HG03442 (cell line): ENCODE results near the gene ARFGEF3.
"Not testable (repeated sequence)": the region's sequence is repeated elsewhere in the genome, so short reads cannot be mapped to it uniquely, and the experiment has no call there.

Experiments used
- ATAC-seq: cut with Tn5 transposase; IDR thresholded peaks from one replicate; pipeline ENCODE4 v1.9.1; 2021; ENCODE audit warnings: mild to moderate bottlenecking, moderate library complexity; ENCODE audit not compliant: unreplicated experiment

The ARFGEF3 gene

DNA sequence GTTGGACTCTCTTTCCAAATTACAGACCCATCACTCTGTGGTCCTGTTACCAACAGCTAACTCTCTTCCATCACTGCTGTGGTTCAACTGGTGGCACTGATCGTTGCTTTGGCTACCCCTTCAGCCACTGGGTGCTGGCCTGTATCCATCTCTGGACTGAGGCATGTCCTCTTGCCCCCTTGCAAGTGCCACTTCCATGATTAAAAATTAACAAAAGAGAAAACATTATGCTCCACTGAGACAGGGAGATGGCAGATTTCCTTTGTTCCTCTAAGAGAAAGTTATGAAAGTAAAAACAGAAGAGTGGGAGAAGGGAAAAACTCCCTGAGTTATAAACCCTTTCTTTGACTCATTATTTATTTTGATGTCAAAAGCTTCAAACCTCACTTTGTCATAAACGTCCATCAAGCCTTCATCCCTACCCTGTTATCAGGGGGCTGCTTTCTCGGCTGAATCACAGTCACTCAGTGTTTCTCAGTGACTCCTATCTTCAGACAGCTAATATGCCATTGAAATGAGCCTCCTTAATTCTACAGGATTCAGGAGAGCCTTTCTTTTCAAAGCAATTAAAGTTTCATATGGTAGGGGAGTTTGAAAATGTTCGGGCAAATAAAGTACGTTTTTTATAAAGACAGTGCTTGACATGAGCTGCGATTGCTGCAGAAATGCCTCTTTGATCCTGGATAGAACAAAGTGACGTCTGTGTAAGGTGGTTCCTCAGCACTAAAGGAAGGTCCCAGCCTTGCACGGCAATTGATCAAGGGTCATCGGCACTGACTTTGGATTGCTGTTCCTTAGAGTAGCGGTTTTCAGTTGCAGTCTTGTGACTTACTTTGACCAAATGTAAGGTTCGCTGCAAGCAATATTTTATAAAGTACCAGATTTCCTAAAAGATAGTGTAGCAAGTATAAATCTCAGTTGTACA lies 106.5 kb downstream of the ARFGEF3 start:
- ATAC-seq = no peak

GRCh38 chr6:138271451-138271850 lies 109.7 kb downstream of the ARFGEF3 start:
- no peak for ATAC-seq

GRCh38 chr6:138272533-138273315 lies 111.0 kb downstream of the ARFGEF3 start:
- ATAC-seq = no peak

- no peak for ATAC-seq
These were observed 114.2 kb downstream of the ARFGEF3 start for GRCh38 chr6:138275976-138276375.

- no peak for ATAC-seq
These were observed 116.1 kb downstream of the ARFGEF3 start for GRCh38 chr6:138277835-138278234.

DNA sequence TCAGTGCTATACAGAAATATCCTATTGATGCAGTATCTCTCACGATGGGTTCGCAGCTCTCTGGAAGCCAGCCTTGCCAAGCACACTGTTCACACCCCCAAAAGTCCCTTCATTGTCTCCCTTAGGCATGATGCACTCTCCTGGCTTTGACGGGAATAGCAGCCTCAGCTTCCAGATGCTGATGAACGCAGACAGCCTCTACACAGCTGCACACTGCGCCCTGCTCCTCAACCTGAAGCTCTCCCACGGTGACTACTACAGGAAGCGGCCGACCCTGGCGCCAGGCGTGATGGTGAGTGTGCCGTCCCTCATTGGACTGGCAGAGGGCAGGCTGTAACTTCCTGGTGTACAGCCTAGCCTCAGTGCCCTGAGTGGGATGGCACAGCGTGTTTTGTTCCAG lies 116.6 kb downstream of the ARFGEF3 start:
- no peak for ATAC-seq

- no peak for ATAC-seq
These were observed 124.1 kb downstream of the ARFGEF3 start for GRCh38 chr6:138285800-138286199.

GRCh38 chr6:138286698-138287097 lies 125.0 kb downstream of the ARFGEF3 start:
- ATAC-seq = no peak

DNA sequence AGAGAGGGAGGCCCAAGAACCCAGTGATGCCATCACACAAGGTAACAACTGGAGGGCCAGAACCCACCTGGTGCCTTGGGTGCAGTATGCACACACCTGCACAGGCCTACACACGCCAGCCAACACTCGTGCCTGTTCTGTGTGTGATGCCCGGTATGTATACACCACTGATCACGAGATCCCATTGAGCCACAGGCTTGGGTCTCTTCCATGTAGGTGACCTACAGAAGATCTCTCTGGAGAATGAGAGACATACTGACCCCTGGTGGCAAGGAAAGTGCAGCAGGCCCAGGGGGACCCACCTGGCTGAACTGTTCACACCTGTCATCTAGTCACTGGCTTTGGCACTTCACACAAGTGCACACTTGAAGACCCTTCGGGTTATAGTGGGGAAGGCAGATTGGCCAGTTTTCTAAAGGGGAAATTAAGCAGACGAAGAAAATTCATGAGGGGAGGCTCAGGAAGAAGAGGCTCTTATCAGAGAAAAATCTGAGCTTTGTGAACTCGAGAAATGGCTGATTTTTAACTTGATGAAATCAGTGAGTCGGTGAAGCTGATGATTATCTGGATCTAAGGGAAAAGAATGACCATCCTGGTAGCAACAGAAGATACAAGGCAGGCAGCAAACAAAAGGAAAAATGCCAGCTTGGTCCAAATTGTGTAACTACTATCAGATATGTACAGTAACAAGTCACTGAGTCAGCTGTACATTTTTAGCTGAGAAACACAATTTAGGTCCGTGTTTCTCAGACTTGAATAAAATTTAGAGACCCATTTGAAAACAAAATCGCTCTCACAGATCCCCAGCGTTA lies 125.6 kb downstream of the ARFGEF3 start:
- ATAC-seq = peak; percentile 72

DNA sequence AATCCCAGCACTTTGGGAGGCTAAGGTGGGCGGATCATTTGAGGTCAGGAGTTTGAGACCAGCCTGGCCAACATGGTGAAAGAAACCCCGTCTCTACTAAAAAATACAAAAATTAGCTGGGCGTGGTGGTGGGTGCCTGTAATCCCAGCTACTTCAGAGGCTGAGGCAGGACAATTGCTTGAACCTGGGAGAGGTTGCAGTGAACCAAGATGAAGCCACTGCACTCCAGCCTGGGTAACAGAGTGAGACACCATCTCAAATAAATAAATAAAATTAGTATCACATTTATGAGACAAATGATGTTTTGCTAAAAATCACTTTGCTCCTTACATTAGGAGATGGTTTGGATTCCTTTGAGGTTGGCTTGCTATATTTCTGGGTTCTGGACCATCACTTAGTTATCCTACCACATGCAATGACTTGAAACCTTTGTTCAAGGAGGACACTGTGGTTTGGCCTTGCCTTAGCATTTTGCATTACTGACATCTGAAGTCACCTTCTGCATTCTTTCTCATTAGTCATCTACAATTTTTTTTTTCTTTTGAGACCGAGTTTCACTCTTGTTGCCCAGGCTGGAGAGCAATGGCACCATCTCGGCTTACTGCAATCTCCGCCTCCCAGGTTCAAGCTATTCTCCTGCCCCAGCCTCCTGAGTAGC lies 126.8 kb downstream of the ARFGEF3 start:
- ATAC-seq = not testable (repeated sequence)

- ATAC-seq = no peak
These were observed 128.0 kb downstream of the ARFGEF3 start for GRCh38 chr6:138289739-138290138.

GRCh38 chr6:138290423-138290962 lies 128.8 kb downstream of the ARFGEF3 start:
- no peak for ATAC-seq

GRCh38 chr6:138291036-138291848 lies 129.5 kb downstream of the ARFGEF3 start:
- ATAC-seq = no peak

DNA sequence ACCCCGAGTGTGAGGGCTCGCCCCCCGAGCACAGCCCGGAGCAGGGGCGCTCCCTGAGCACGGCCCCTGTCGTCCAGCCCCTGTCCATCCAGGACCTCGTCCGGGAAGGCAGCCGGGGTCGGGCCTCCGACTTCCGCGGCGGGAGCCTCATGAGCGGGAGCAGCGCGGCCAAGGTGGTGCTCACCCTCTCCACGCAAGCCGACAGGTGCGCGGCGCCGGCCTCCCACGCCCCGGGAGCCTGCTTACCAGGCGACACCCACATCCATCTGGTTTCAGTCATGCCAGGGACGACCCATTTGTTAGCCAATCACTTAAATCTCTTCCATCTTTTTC lies 130.1 kb downstream of the ARFGEF3 start:
- ATAC-seq = no peak

GRCh38 chr6:138292482-138292881 lies 130.7 kb downstream of the ARFGEF3 start:
- ATAC-seq = no peak

GRCh38 chr6:138293428-138294395 lies 132.0 kb downstream of the ARFGEF3 start:
- no peak for ATAC-seq

- no peak for ATAC-seq
These were observed 134.6 kb downstream of the ARFGEF3 start for GRCh38 chr6:138296381-138296780.

DNA sequence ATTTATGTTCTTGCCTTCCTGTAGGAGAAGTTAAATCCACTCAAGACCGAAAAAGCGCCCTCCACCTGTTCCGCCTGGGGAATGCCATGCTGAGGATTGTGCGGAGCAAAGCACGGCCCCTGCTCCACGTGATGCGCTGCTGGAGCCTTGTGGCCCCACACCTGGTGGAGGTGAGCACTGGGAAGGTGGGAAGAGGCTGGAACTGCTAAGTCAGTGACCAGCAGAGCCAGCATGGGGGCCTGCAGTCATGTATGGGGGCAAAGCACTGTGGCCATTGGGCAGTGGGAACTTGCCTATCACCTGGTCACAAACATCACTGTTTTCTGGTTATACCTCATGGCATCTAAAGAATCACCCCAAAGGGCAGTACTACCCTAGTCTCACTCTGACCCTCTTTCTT lies 135.0 kb downstream of the ARFGEF3 start:
- ATAC-seq = no peak
